Stomach (tissue), 4 donors: ENCODE data around the gene ANKHD1.

Source experiments
- POLR2A ChIP-seq, 4 donors: fragments of 450-650 bp; IDR thresholded peaks; one replicate each; pipeline ENCODE4 v1.6.1; 2016; ENCODE audit warnings: antibody characterized with exemption in 4 of 4, control low read depth in 2 of 4, mild to moderate bottlenecking in 1 of 4, moderate library complexity in 1 of 4
- POLR2AphosphoS5 ChIP-seq, 3 donors: sonication (generic); formaldehyde crosslinking; IDR thresholded peaks; one replicate each; pipeline ENCODE4 v1.6.1; 2016; ENCODE audit warnings: antibody characterized with exemption in 3 of 3

- TF ChIP-seq POLR2A (IDR thresholded peaks at IDR 0.05) (no peak), POLR2AphosphoS5 (IDR thresholded peaks at IDR 0.05) (no peak)
Measured at GRCh38 chr5:140364472-140364765, 37.2 kb upstream of the ANKHD1 start.
